H1 (cell line): ENCODE measurements around the gene ST6GALNAC5. TPM values are rescaled to one million over a fixed set of nuclear protein-coding genes. Genes with fewer than 3 reads are reported as not detected.

ENCODE experiments used
- CTCF ChIA-PET: fragments of 300-600 bp; sonication (Branson Sonifier 250); formaldehyde crosslinking; loops from one replicate; lab custom pipeline; 2021; ENCODE audit not compliant: partially characterized antibody; lab: Charles Lee
- POLR2A ChIA-PET: fragments of 300-600 bp; sonication (Branson Sonifier 250); formaldehyde crosslinking; loops from one replicate; lab custom pipeline; 2021; ENCODE audit warnings: inconsistent platforms; ENCODE audit not compliant: partially characterized antibody; lab: Charles Lee
- DNase-seq, 2 experiments: peaks; one replicate each; pipeline versions ENCODE4 v3.0.0 to v3.0.0-alpha.2; 2010 to 2022; ENCODE audit warnings: low spot score in 2 of 2, low read depth in 1 of 2, mixed read lengths in 1 of 2
- FAIRE-seq: peaks from 2 replicates; lab custom pipeline; 2011; peaks lifted over from hg19 to GRCh38; lab: Jason Lieb, UNC
- H2AFZ ChIP-seq: 2 replicates; pipeline ENCODE4 v1.8.1; 2012; ENCODE audit warnings: low read length, inconsistent platforms
- H2AK5ac ChIP-seq: 2 replicates; pipeline ENCODE4 v1.6.1; 2013; ENCODE audit warnings: low read depth, low read length
- H2BK120ac ChIP-seq: replicated peaks from 2 replicates; pipeline ENCODE3; 2013; ENCODE audit warnings: low read depth, low read length, inconsistent platforms
- H2BK12ac ChIP-seq: 2 replicates; pipeline ENCODE4 v1.6.1; 2013; ENCODE audit warnings: low read depth, low read length
- H2BK15ac ChIP-seq: 2 replicates; pipeline ENCODE4 v1.6.1; 2013; ENCODE audit warnings: low read length
- H2BK20ac ChIP-seq: 2 replicates; pipeline ENCODE4 v1.6.1; 2013; ENCODE audit warnings: low read length
- H2BK5ac ChIP-seq: 2 replicates; pipeline ENCODE4 v1.6.1; 2013; ENCODE audit warnings: low read depth, low read length
- H3K14ac ChIP-seq: 2 replicates; pipeline ENCODE4 v1.6.1; 2013; ENCODE audit warnings: inconsistent platforms; ENCODE audit not compliant: insufficient read length
- H3K18ac ChIP-seq: 2 replicates; pipeline ENCODE4 v1.6.1; 2013; ENCODE audit warnings: low read length; ENCODE audit errors: extremely low read depth
- H3K23ac ChIP-seq: 2 replicates; pipeline ENCODE4 v1.6.1; 2013; ENCODE audit warnings: inconsistent platforms; ENCODE audit not compliant: insufficient read length
- H3K23me2 ChIP-seq: 2 replicates; pipeline ENCODE4 v1.6.1; 2013; ENCODE audit warnings: low read depth, low read length
- H3K27ac ChIP-seq: 2 replicates; pipeline ENCODE4 v1.6.1; 2011; ENCODE audit warnings: low read depth, low read length, inconsistent platforms
- H3K27me3 ChIP-seq, 4 experiments: replicated peaks in 1 of 4; 1 replicate in 1 of 4; 2 replicates in 3 of 4; pipeline versions ENCODE4 v1.6.1 to v1.8.1; 2011 to 2013; ENCODE audit warnings: low read length in 3 of 4, mild to moderate bottlenecking in 3 of 4, inconsistent platforms in 2 of 4, mixed read lengths in 2 of 4, moderate library complexity in 1 of 4; ENCODE audit not compliant: control insufficient read depth in 3 of 4, insufficient read depth in 3 of 4; ENCODE audit errors: extremely low read depth in 1 of 4
- H3K36me3 ChIP-seq, 4 experiments: 2 replicates each; pipeline versions ENCODE4 v1.6.1 to v1.8.1; 2011 to 2013; ENCODE audit warnings: mild to moderate bottlenecking in 4 of 4, low read length in 3 of 4, moderate library complexity in 2 of 4, control low read depth in 1 of 4, inconsistent platforms in 1 of 4; ENCODE audit not compliant: insufficient read depth in 4 of 4, control insufficient read depth in 2 of 4
- H3K4ac ChIP-seq: replicated peaks from 2 replicates; pipeline ENCODE3; 2013; ENCODE audit warnings: low read length, low read depth, mixed read lengths, inconsistent platforms; ENCODE audit not compliant: insufficient read length
- H3K4me1 ChIP-seq, 4 experiments: replicated peaks in 1 of 4; 1 replicate in 1 of 4; 2 replicates in 3 of 4; pipeline versions ENCODE4 v1.6.1 to v1.8.1; 2011 to 2013; ENCODE audit warnings: low read length in 3 of 4, inconsistent platforms in 2 of 4, mixed read lengths in 1 of 4; ENCODE audit not compliant: insufficient read depth in 4 of 4, control insufficient read depth in 3 of 4
- H3K4me2 ChIP-seq, 2 experiments: 2 replicates each; pipeline versions ENCODE4 v1.6.1 to v1.8.1; 2011 to 2013; ENCODE audit warnings: low read depth in 2 of 2, low read length in 2 of 2, control low read depth in 1 of 2, inconsistent platforms in 1 of 2, mild to moderate bottlenecking in 1 of 2; ENCODE audit not compliant: insufficient read depth in 1 of 2
- H3K4me3 ChIP-seq, 4 experiments: fragments of 200-600, 300-600 bp in 1 of 4; sonication (generic), shearing (Covaris generic), sonication (Bioruptor Twin) in 1 of 4; 2 replicates each; pipeline versions ENCODE4 v1.5.1 to v1.8.1; 2011 to 2016; ENCODE audit warnings: low read length in 4 of 4, low read depth in 3 of 4, control low read depth in 2 of 4, inconsistent platforms in 2 of 4, mild to moderate bottlenecking in 2 of 4, mixed read lengths in 1 of 4, moderate library complexity in 1 of 4; ENCODE audit not compliant: insufficient read depth in 2 of 4; ENCODE audit errors: extremely low read depth in 1 of 4
- H3K56ac ChIP-seq: replicated peaks from 2 replicates; pipeline ENCODE3; 2013; ENCODE audit warnings: low read depth, mild to moderate bottlenecking, mixed read lengths, low read length, inconsistent platforms; ENCODE audit not compliant: insufficient read length
- H3K79me1 ChIP-seq: 2 replicates; pipeline ENCODE4 v1.6.1; 2013; ENCODE audit warnings: low read depth, low read length, control low read depth
- H3K79me2 ChIP-seq, 2 experiments: 2 replicates each; pipeline versions ENCODE4 v1.6.1 to v1.8.1; 2012 to 2013; ENCODE audit warnings: low read length in 2 of 2, mild to moderate bottlenecking in 2 of 2, inconsistent platforms in 1 of 2; ENCODE audit not compliant: insufficient read depth in 2 of 2, control insufficient read depth in 1 of 2
- H3K9ac ChIP-seq, 4 experiments: replicated peaks in 1 of 4; 1 replicate in 1 of 4; 2 replicates in 3 of 4; pipeline versions ENCODE4 v1.6.1 to v1.8.1; 2011 to 2013; ENCODE audit warnings: low read depth in 3 of 4, low read length in 3 of 4, control low read depth in 2 of 4, mild to moderate bottlenecking in 2 of 4, moderate library complexity in 2 of 4, inconsistent platforms in 1 of 4; ENCODE audit errors: extremely low read depth in 1 of 4
- H3K9me3 ChIP-seq, 2 experiments: 2 replicates each; pipeline versions ENCODE4 v1.6.1 to v1.8.1; 2012 to 2013; ENCODE audit warnings: mild to moderate bottlenecking in 2 of 2, moderate library complexity in 2 of 2, control low read depth in 1 of 2, inconsistent platforms in 1 of 2, low read depth in 1 of 2, low read length in 1 of 2, mixed read lengths in 1 of 2; ENCODE audit not compliant: insufficient read depth in 2 of 2
- H4K20me1 ChIP-seq, 2 experiments: replicated peaks in 1 of 2; 2 replicates each; pipeline versions ENCODE3 to v1.8.1; 2011 to 2013; ENCODE audit warnings: inconsistent platforms in 2 of 2, low read length in 2 of 2, mild to moderate bottlenecking in 1 of 2; ENCODE audit not compliant: insufficient read depth in 2 of 2, control insufficient read depth in 1 of 2
- H4K5ac ChIP-seq: 2 replicates; pipeline ENCODE4 v1.6.1; 2013; ENCODE audit warnings: low read length, low read depth, mixed read lengths, inconsistent platforms; ENCODE audit not compliant: insufficient read length
- H4K8ac ChIP-seq: 2 replicates; pipeline ENCODE4 v1.8.0; 2013; ENCODE audit warnings: mild to moderate bottlenecking, moderate library complexity, low read length, inconsistent platforms; ENCODE audit not compliant: insufficient read depth; ENCODE audit errors: extremely low read depth
- H4K91ac ChIP-seq: replicated peaks from 2 replicates; pipeline ENCODE3; 2013; ENCODE audit warnings: low read length, mixed read lengths, inconsistent platforms; ENCODE audit not compliant: insufficient read length
- ATF3 ChIP-seq: IDR thresholded peaks from 2 replicates; pipeline ENCODE4 v1.6.1; 2011; ENCODE audit warnings: low read depth, mild to moderate bottlenecking, low read length; ENCODE audit not compliant: insufficient read depth
- BACH1 ChIP-seq: IDR thresholded peaks from 2 replicates; pipeline ENCODE4 v1.6.1; 2012; ENCODE audit warnings: low read length, improper control_type of control experiment
- FOSL1 ChIP-seq: IDR thresholded peaks from 2 replicates; pipeline ENCODE4 v1.6.1; 2011; ENCODE audit warnings: mild to moderate bottlenecking, low read depth, low read length, moderate library complexity; ENCODE audit not compliant: insufficient read depth
- HDAC6 ChIP-seq: IDR thresholded peaks from one replicate; pipeline ENCODE4 v1.7.1; 2012; ENCODE audit warnings: low read depth, mild to moderate bottlenecking, inconsistent platforms, low read length, moderate library complexity
- KDM5A ChIP-seq: fragments of 200-600 bp; IDR thresholded peaks from 2 replicates; pipeline ENCODE4 v1.7.1; 2012; ENCODE audit warnings: mild to moderate bottlenecking, low read length, inconsistent platforms, mixed read lengths
- MAX ChIP-seq: IDR thresholded peaks from 2 replicates; pipeline ENCODE4 v1.6.1; 2012; ENCODE audit warnings: inconsistent platforms
- POLR2AphosphoS5 ChIP-seq: IDR thresholded peaks from 2 replicates; pipeline ENCODE4 v1.6.1; 2011; ENCODE audit warnings: low read depth, low read length
- RXRA ChIP-seq: IDR thresholded peaks from 2 replicates; pipeline ENCODE4 v1.6.1; 2011; ENCODE audit warnings: low read depth, mild to moderate bottlenecking, low read length, moderate library complexity; ENCODE audit not compliant: insufficient read depth
- SAP30 ChIP-seq: fragments of 300-600 bp; sonication (generic); IDR thresholded peaks from 2 replicates; pipeline ENCODE4 v1.7.1; 2012; ENCODE audit warnings: low read length, moderate library complexity, mild to moderate bottlenecking, inconsistent platforms; ENCODE audit not compliant: insufficient read depth, insufficient replicate concordance
- SIRT6 ChIP-seq: IDR thresholded peaks from one replicate; pipeline ENCODE4 v1.7.1; 2012; ENCODE audit warnings: low read length, inconsistent platforms
- SUZ12 ChIP-seq: fragments of 200-600 bp; sonication (generic); IDR thresholded peaks from 2 replicates; pipeline ENCODE4 v1.6.1; 2012; ENCODE audit warnings: mild to moderate bottlenecking, inconsistent platforms, low read length, moderate library complexity, mixed read lengths
- TCF12 ChIP-seq: IDR thresholded peaks from 2 replicates; pipeline ENCODE4 v1.6.1; 2011; ENCODE audit warnings: low read depth, mild to moderate bottlenecking, low read length
- TEAD4 ChIP-seq: IDR thresholded peaks from 2 replicates; pipeline ENCODE4 v1.6.1; 2012; ENCODE audit warnings: low read depth, low read length, inconsistent platforms, mixed read lengths
- WGBS, 2 experiments: shearing (Covaris generic) in 1 of 2; methylation state at CpG; one replicate each; pipeline versions ENCODE4 v1.1.6 to v1.1.7; 2013 to 2015; ENCODE audit warnings: low lambda C conversion rate in 2 of 2, mixed read lengths in 2 of 2, inconsistent platforms in 1 of 2, low coverage in 1 of 2, missing lambda C conversion rate in 1 of 2; ENCODE audit not compliant: insufficient replicate concordance in 2 of 2, insufficient coverage in 1 of 2, insufficient read length in 1 of 2; ENCODE audit errors: extremely low coverage in 1 of 2, missing lambda C conversion rate in 1 of 2; 5-methylcytosine and 5-hydroxymethylcytosine counted together
- polyA plus RNA-seq, 7 experiments: library from polyadenylated mRNA; depleted of rRNA in 3 of 7; stranded (reverse) in 5 of 7; unstranded in 2 of 7; fragments of >200 nt in 5 of 7; fragments of 200-250 nt in 2 of 7; gene quantifications; 1 replicate in 5 of 7; 2 replicates in 1 of 7; 4 replicates in 1 of 7; pipeline versions ENCODE4 v1.2.1 to v1.2.3, GENCODE V29; 2011 to 2013; ENCODE audit warnings: missing spikeins in 2 of 7, mixed read lengths in 2 of 7
- total RNA-seq: library from RNA; stranded (reverse); fragmentation: NEBNext Ultra II Directional; extraction: Animal tissue kit (Norgen Biotek cat#: 25700); gene quantifications from 2 replicates; pipeline ENCODE4 v1.2.1, GENCODE V29; 2021

Gene ST6GALNAC5
- total and polyA plus RNA-seq, 2 of the 8 experiments (the other 6 are each of a cell fraction or from before 2014, with no cell fraction given) = 6.2 to 7.3 TPM

GRCh38 chr1:76951153-76951552, 83.9 kb downstream of the ST6GALNAC5 start:
- H3K23ac ChIP-seq = no peak overlapping the region
- H2AK5ac ChIP-seq = no peak overlapping the region
- H3K9me3 ChIP-seq = no peaks in the 10 kb centered on the region
- H3K4me3 ChIP-seq = no peak overlapping the region
- H3K4ac ChIP-seq = no peak overlapping the region
- H3K36me3 ChIP-seq = no peaks in the 10 kb centered on the region
- no peak overlapping the region for H2BK20ac ChIP-seq
- H3K4me1 ChIP-seq = no peaks in the 10 kb centered on the region; a peak in 1 of 7 replicates
- H2BK12ac ChIP-seq = no peak overlapping the region
- DNase-seq (no peak), FAIRE-seq (no peak)
- WGBS, 2 experiments = 83% methylated on average over 2 of the region's 2 CpGs; no CpG with 5 or more reads in 1 of the 2 experiments
- H3K4me2 ChIP-seq = no peak overlapping the region
- H3K18ac ChIP-seq = no peak overlapping the region
- no peak overlapping the region for H3K56ac ChIP-seq
- H3K79me1 ChIP-seq = no peaks in the 10 kb centered on the region
- no peaks in the 10 kb centered on the region for H3K79me2 ChIP-seq
- ChIA-PET POLR2A (no interaction called here), CTCF (no interaction called here)
- H2BK5ac ChIP-seq = no peak overlapping the region
- TF ChIP-seq MAX = no peak
- no peak for TF ChIP-seq HDAC6
- no peak for TF ChIP-seq SAP30
- TF ChIP-seq TCF12 = no peak
- no peak for TF ChIP-seq FOSL1
- no peak for TF ChIP-seq BACH1
- TF ChIP-seq ATF3 = no peak
- TF ChIP-seq TEAD4 = no peak
- no peak for TF ChIP-seq SIRT6
- TF ChIP-seq RXRA = no peak
- no peak for TF ChIP-seq POLR2AphosphoS5
- no peak for TF ChIP-seq KDM5A
- TF ChIP-seq SUZ12 = no peak
- no peak overlapping the region for H2BK120ac ChIP-seq
- H3K14ac ChIP-seq = no peak overlapping the region
- H4K91ac ChIP-seq = no peak overlapping the region
- H3K23me2 ChIP-seq = no peaks in the 10 kb centered on the region
- no peak overlapping the region for H4K8ac ChIP-seq
- H3K27ac ChIP-seq = no peak overlapping the region
- no peaks in the 10 kb centered on the region for H3K27me3 ChIP-seq
- no peaks in the 10 kb centered on the region for H4K20me1 ChIP-seq
- no peak overlapping the region for H2AFZ ChIP-seq
- no peak overlapping the region for H3K9ac ChIP-seq
- no peak overlapping the region for H4K5ac ChIP-seq
- H2BK15ac ChIP-seq = no peak overlapping the region
